HG03558 (cell line): Measurements from ENCODE around the gene L3MBTL4.

Experiments
- ATAC-seq: cut with Tn5 transposase; IDR thresholded peaks from one replicate; pipeline ENCODE4 v1.9.1; 2021; ENCODE audit warnings: moderate number of reproducible peaks; ENCODE audit not compliant: unreplicated experiment; ENCODE audit errors: extremely low read depth

Gene L3MBTL4

GRCh38 chr18:5944448-5944847, 470.3 kb downstream of the L3MBTL4 start:
- no peak for ATAC-seq

GRCh38 chr18:5943514-5943913, 471.2 kb downstream of the L3MBTL4 start:
- ATAC-seq = no peak

- no peak for ATAC-seq
Observed at GRCh38 chr18:5942591-5942990, 472.1 kb downstream of the L3MBTL4 start.

GRCh38 chr18:5941890-5942289, 472.8 kb downstream of the L3MBTL4 start:
- no peak for ATAC-seq

DNA sequence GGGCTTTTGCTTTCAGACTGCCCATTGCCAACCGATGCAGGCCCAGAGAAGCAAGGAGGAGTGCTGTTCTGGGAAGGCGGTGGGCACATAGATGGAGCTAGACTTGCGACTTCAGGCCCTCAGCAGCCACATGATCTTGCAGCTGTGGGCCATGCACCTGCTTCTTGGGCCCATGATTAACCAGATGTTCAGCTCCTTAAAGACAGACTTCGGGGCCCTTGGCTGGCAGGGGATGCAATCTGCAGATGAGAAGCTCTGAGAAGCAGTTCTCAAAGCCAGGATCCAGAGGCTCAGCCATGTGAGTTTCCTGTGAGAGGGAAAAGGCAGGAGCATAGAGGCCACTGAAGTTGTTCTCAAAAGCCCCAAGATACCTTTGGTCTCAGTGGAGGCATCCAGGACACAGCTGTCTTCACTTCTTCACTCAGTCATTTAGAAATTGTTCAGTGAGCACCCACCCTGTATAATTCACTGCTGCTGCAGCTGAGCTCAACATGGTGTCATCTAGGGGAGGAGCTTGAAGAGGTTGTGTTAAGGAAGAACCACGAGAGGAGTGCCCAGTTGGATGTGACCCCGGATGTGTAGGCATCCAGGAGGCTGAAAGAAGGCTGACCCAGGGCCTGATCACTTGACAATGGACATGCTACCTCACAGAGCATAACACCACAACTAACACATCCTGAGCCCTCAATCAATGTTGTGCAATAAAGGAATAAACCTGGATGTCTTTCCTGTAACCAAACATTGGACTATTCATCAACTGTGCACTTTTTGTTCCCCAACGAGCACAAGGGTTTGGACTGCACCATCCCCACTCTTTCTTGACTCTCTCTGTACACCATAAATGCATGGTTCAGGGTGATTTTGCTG, 474.7 kb downstream of the L3MBTL4 start:
- no peak for ATAC-seq

DNA sequence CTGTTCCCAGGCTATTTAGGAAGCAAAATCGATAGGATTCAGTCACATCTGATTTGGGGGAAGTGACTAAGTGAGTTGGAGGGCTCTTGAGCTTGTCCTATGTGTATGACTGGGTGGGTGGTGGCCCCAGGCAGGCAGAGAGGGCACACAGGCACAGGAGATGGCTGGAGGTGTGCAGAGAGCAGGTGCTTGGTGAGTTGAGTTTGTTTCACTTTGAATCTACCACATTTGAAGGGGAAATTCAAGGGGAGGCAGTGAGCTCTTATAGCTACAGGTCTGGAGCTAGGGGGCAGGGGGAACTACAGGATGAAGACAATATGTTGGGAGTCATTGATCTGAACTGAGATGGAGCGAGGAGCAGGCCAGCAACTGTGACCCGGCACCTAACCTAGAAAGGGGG, 476.9 kb downstream of the L3MBTL4 start:
- ATAC-seq = no peak

GRCh38 chr18:5937121-5937520, 477.6 kb downstream of the L3MBTL4 start:
- no peak for ATAC-seq

- no peak for ATAC-seq
Observed at GRCh38 chr18:5930789-5931188, 483.9 kb downstream of the L3MBTL4 start.

- ATAC-seq = no peak
Observed at GRCh38 chr18:5918205-5918858, 496.4 kb downstream of the L3MBTL4 start.

DNA sequence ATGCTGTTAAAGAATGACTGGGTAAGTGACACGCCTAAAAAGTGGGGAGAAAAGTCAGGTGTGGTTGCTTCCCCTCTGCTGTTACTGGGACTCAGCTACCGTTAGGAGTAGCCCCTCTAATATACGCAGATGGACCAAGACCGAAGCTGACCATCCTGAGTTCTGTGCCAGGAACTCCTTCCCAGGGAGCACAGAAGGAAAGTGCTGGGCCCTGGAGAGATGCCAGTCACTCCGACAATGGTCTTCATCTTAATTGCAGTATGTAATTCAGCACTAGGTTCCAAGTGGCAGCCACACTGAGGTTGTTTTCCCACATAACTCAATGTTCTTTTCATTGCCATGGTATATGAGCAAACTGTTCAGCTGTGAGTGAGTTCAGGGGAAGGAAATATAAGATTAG, 499.8 kb downstream of the L3MBTL4 start:
- ATAC-seq = no peak

DNA sequence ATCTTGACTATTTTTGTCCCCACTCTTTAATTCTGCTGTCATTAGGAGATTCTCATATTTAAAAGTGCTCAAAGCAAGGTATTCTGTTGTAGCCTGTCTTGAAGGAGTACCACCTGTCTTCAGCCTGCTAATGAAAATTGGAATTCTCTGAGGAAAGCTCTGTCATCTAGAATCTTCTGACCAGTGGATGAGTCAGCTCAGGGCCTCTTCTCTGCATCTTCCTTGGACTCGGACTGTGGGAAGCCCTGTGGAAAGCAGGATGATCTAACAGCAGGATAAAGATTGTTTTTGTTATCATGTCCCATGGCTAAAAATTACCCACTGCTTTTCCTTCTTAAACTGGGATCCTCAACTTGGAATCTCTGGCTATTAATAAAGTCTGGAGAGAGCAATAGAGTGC, 500.7 kb downstream of the L3MBTL4 start:
- no peak for ATAC-seq

DNA sequence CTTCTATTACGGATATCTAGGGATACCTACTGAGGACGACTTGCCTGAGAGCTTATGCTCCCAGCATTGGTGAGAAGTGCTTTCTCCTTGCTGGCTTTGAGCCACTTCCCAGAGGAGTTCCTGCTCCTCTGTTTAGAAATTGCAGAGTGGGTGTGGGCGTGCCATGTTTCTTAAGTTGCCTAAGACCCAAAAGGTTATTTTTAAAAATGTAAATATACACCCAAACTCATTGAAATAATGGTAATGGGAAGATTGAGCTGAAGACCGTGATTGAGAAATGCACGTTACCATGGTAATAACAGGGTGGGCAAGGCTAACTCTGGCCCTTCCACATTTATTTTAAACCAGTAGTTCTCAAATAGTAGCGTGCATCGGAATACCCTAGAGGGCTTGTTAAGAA, 502.1 kb downstream of the L3MBTL4 start:
- no peak for ATAC-seq

GRCh38 chr18:5909125-5909524, 505.6 kb downstream of the L3MBTL4 start:
- no peak for ATAC-seq
